GM23338 (cell line): ENCODE results near the gene C1QTNF2. TPM values are rescaled to one million over a fixed set of nuclear protein-coding genes. Genes with fewer than 3 reads are reported as not detected.

Experiments
- ATAC-seq: fragments of 200-7000 bp; cut with Tn5 transposase; 3 replicates; pipeline ENCODE4 v1.9.1; 2020
- DNase-seq: peaks from one replicate; pipeline ENCODE4 v3.0.0-alpha.2; 2015; ENCODE audit warnings: low spot score
- H2AFZ ChIP-seq: fragments of 200-600 bp; sonication (generic); 2 replicates; pipeline ENCODE4 v1.8.0; 2016; ENCODE audit warnings: antibody characterized with exemption, mild to moderate bottlenecking, moderate library complexity
- H3F3A ChIP-seq: fragments of 200-600 bp; sonication (generic); replicated peaks from 2 replicates; pipeline ENCODE4 v1.8.0; 2017; ENCODE audit warnings: antibody characterized with exemption, mixed run types, low read depth
- H3K27ac ChIP-seq: fragments of 200-600 bp; sonication (generic); 2 replicates; pipeline ENCODE4 v1.6.1; 2016; ENCODE audit warnings: low read depth
- H3K27me3 ChIP-seq: fragments of 200-600 bp; sonication (generic); 2 replicates; pipeline ENCODE4 v1.8.0; 2016; ENCODE audit warnings: mild to moderate bottlenecking, mixed run types, moderate library complexity; ENCODE audit not compliant: insufficient read depth
- H3K36me3 ChIP-seq: fragments of 200-600 bp; sonication (generic); 2 replicates; pipeline ENCODE4 v1.8.0; 2016; ENCODE audit warnings: mild to moderate bottlenecking; ENCODE audit not compliant: insufficient read depth
- H3K4me1 ChIP-seq: fragments of 200-600 bp; sonication (generic); 2 replicates; pipeline ENCODE4 v1.8.0; 2016; ENCODE audit warnings: mild to moderate bottlenecking, moderate library complexity; ENCODE audit not compliant: insufficient read depth
- H3K4me2 ChIP-seq: fragments of 200-600 bp; sonication (generic); 2 replicates; pipeline ENCODE4 v1.7.1; 2017; ENCODE audit warnings: mixed run types
- H3K4me3 ChIP-seq: fragments of 200-600 bp; sonication (generic); 2 replicates; pipeline ENCODE4 v1.6.1; 2016; ENCODE audit warnings: mixed run types
- H3K79me2 ChIP-seq: fragments of 200-600 bp; sonication (generic); replicated peaks from 2 replicates; pipeline ENCODE4 v1.8.0; 2017; ENCODE audit warnings: mild to moderate bottlenecking; ENCODE audit not compliant: insufficient read depth
- H3K9me2 ChIP-seq: fragments of 200-600 bp; sonication (generic); 2 replicates; pipeline ENCODE4 v1.8.0; 2017; ENCODE audit not compliant: insufficient read depth
- H4K20me1 ChIP-seq: fragments of 200-600 bp; sonication (generic); replicated peaks from 2 replicates; pipeline ENCODE4 v1.8.0; 2017; ENCODE audit warnings: mild to moderate bottlenecking; ENCODE audit not compliant: insufficient read depth
- H3K27ac Mint-ChIP-seq: 2 replicates; pipeline ENCODE4 v1.8.0; 2020; ENCODE audit warnings: inconsistent platforms, mild to moderate bottlenecking, moderate library complexity, mixed read lengths
- H3K27me3 Mint-ChIP-seq: 3 replicates; pipeline ENCODE4 v1.8.0; 2022; ENCODE audit warnings: low read depth, mild to moderate bottlenecking, moderate library complexity, mixed read lengths, inconsistent platforms; ENCODE audit not compliant: insufficient read depth, poor library complexity
- H3K36me3 Mint-ChIP-seq: 3 replicates; pipeline ENCODE4 v1.8.0; 2021; ENCODE audit warnings: low read depth, mild to moderate bottlenecking, inconsistent platforms, moderate library complexity, mixed read lengths
- H3K4me1 Mint-ChIP-seq: 3 replicates; pipeline ENCODE4 v1.8.0; 2020; ENCODE audit warnings: mild to moderate bottlenecking, inconsistent platforms, mixed read lengths
- H3K4me3 Mint-ChIP-seq: 3 replicates; pipeline ENCODE4 v1.8.0; 2021; ENCODE audit warnings: moderate library complexity, mild to moderate bottlenecking, inconsistent platforms, mixed read lengths
- H3K9me3 Mint-ChIP-seq: 3 replicates; pipeline ENCODE4 v1.8.0; 2020; ENCODE audit warnings: moderate library complexity, mild to moderate bottlenecking, inconsistent platforms, mixed read lengths
- CREB1 ChIP-seq: fragments of 250-450 bp; sonication (Bioruptor Pico); IDR thresholded peaks from 2 replicates; pipeline ENCODE4 v1.5.0; 2020; ENCODE audit warnings: low read depth, mild to moderate bottlenecking, moderate library complexity
- CTCF ChIP-seq, 2 experiments: fragments of 200-600 bp in 1 of 2; sonication (generic) in 1 of 2; conservative IDR thresholded peaks; 2 replicates each; pipeline versions ENCODE4 v1.5.1 to v1.6.1; 2016 to 2017; ENCODE audit warnings: antibody characterized with exemption in 2 of 2, low read depth in 2 of 2, mild to moderate bottlenecking in 2 of 2, moderate library complexity in 1 of 2
- EZH2 ChIP-seq: fragments of 200-600 bp; sonication (generic); IDR thresholded peaks from one replicate; pipeline ENCODE4 v1.8.0; 2017; ENCODE audit warnings: antibody characterized with exemption, mild to moderate bottlenecking, low read depth; ENCODE audit not compliant: unreplicated experiment
- EZH2phosphoT487 ChIP-seq: fragments of 200-600 bp; sonication (generic); IDR thresholded peaks from one replicate; pipeline ENCODE4 v1.8.1; 2018; ENCODE audit warnings: antibody characterized with exemption; ENCODE audit not compliant: unreplicated experiment
- JUNB ChIP-seq: IDR thresholded peaks from one replicate; pipeline ENCODE4 v1.6.1; 2016; ENCODE audit warnings: antibody characterized with exemption; ENCODE audit not compliant: unreplicated experiment
- NANOG ChIP-seq: IDR thresholded peaks from 2 replicates; pipeline ENCODE4 v1.6.1; 2016; ENCODE audit warnings: antibody characterized with exemption, borderline replicate concordance
- POLR2AphosphoS5 ChIP-seq: IDR thresholded peaks from 2 replicates; pipeline ENCODE4 v1.6.1; 2016; ENCODE audit warnings: antibody characterized with exemption, low read depth
- STAT1 ChIP-seq: IDR thresholded peaks from one replicate; pipeline ENCODE4 v1.6.1; 2016; ENCODE audit warnings: antibody characterized with exemption; ENCODE audit not compliant: unreplicated experiment
- ZNF114 ChIP-seq: fragments of 250-450 bp; sonication (Bioruptor Pico); IDR thresholded peaks from 2 replicates; pipeline ENCODE4 v1.5.0; 2020; ENCODE audit warnings: mild to moderate bottlenecking, moderate library complexity
- ZNF331 ChIP-seq: fragments of 250-450 bp; sonication (Bioruptor Pico); IDR thresholded peaks from 2 replicates; pipeline ENCODE4 v1.5.0; 2020; ENCODE audit warnings: low read depth, mild to moderate bottlenecking, moderate library complexity
- polyA plus RNA-seq: library from polyadenylated mRNA; unstranded; fragments of >200 nt; fragmentation: Nextera tagmentation; extraction: Ambion mirVana; gene quantifications from 2 replicates; pipeline ENCODE4 v1.2.1, GENCODE V29; 2016
- total RNA-seq: library from RNA; depleted of rRNA; stranded (reverse); fragments of >200 nt; shearing (Covaris generic); gene quantifications from 2 replicates; pipeline ENCODE4 v1.2.3, GENCODE V29; 2014
- TF ChIP-seq, protein P1 (sequence below): fragments of 250-450 bp; sonication (Bioruptor Pico); IDR thresholded peaks from 2 replicates; pipeline ENCODE4 v1.5.0; 2020; ENCODE audit warnings: mild to moderate bottlenecking, moderate library complexity
- TF ChIP-seq, protein P2 (sequence below): IDR thresholded peaks from 2 replicates; pipeline ENCODE4 v1.6.1; 2016; ENCODE audit warnings: antibody characterized with exemption
- TF ChIP-seq, protein P3 (sequence below): IDR thresholded peaks from one replicate; pipeline ENCODE4 v1.6.1; 2018; ENCODE audit warnings: antibody characterized with exemption; ENCODE audit not compliant: unreplicated experiment

C1QTNF2 gene
- total and polyA plus RNA-seq, 2 experiments from 2014 or later = 0.56 to 0.92 TPM

DNA sequence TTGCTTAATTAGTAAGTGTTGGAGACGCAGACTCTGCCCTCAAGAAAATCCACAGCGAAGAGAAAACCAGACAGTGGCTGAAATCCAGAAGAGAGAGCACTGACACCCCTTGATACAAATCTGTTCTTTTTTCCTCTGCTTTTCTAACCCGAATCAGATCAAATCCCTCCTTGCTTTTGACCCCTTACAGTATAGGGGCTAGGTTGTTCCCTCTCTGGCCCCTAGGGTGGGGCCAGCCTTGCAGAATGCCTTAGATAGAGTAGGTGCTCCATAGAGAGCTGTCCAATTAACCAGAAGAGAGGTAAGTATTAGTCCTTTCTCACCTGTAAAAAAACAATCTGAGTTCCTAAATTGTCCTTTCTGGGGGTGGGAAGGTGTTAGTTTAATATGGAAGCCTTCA lies 10.1 kb downstream of the C1QTNF2 start:
- DNase-seq = peak; percentile 52
- Mint-ChIP-seq H3K4me1 (peaks cover 20% of the 10 kb centered on the region), H3K4me3 (no peak overlapping the region), H3K27me3 (peaks cover 6% of the 10 kb centered on the region), H3K9me3 (no peaks in the 10 kb centered on the region), H3K27ac (no peak overlapping the region), H3K36me3 (no peaks in the 10 kb centered on the region; the same call in 2 of the 3 replicates)
- Histone ChIP-seq H3K4me1 (peaks cover 9% of the 10 kb centered on the region; the same call in 1 of the 2 replicates), H3K9me2 (no peaks in the 10 kb centered on the region), H3K4me2 (0 out of 2 replicates have a peak overlapping the region, but pooled peaks have one; percentile 13), H3K36me3 (no peaks in the 10 kb centered on the region), H3K27me3 (no peaks in the 10 kb centered on the region), H3K4me3 (no peak overlapping the region), H4K20me1 (no peaks in the 10 kb centered on the region), H3K27ac (no peak overlapping the region), H2AFZ (peak overlapping the region; percentile 88), H3K79me2 (no peaks in the 10 kb centered on the region), H3F3A (no peaks in the 10 kb centered on the region)
- TF ChIP-seq ZNF331 (no peak), EZH2phosphoT487 (no peak), ZNF114 (CRISPR knock-in tag) (no peak), NANOG (no peak), EZH2 (no peak), POLR2AphosphoS5 (no peak), CREB1 (CRISPR knock-in tag) (no peak), STAT1 (no peak), CTCF (conservative IDR thresholded peaks at IDR 0.05; ENCODE audit: low read depth in 2 of 2) (no peak), JUNB (no peak)
- TF ChIP-seq, protein P1, sequence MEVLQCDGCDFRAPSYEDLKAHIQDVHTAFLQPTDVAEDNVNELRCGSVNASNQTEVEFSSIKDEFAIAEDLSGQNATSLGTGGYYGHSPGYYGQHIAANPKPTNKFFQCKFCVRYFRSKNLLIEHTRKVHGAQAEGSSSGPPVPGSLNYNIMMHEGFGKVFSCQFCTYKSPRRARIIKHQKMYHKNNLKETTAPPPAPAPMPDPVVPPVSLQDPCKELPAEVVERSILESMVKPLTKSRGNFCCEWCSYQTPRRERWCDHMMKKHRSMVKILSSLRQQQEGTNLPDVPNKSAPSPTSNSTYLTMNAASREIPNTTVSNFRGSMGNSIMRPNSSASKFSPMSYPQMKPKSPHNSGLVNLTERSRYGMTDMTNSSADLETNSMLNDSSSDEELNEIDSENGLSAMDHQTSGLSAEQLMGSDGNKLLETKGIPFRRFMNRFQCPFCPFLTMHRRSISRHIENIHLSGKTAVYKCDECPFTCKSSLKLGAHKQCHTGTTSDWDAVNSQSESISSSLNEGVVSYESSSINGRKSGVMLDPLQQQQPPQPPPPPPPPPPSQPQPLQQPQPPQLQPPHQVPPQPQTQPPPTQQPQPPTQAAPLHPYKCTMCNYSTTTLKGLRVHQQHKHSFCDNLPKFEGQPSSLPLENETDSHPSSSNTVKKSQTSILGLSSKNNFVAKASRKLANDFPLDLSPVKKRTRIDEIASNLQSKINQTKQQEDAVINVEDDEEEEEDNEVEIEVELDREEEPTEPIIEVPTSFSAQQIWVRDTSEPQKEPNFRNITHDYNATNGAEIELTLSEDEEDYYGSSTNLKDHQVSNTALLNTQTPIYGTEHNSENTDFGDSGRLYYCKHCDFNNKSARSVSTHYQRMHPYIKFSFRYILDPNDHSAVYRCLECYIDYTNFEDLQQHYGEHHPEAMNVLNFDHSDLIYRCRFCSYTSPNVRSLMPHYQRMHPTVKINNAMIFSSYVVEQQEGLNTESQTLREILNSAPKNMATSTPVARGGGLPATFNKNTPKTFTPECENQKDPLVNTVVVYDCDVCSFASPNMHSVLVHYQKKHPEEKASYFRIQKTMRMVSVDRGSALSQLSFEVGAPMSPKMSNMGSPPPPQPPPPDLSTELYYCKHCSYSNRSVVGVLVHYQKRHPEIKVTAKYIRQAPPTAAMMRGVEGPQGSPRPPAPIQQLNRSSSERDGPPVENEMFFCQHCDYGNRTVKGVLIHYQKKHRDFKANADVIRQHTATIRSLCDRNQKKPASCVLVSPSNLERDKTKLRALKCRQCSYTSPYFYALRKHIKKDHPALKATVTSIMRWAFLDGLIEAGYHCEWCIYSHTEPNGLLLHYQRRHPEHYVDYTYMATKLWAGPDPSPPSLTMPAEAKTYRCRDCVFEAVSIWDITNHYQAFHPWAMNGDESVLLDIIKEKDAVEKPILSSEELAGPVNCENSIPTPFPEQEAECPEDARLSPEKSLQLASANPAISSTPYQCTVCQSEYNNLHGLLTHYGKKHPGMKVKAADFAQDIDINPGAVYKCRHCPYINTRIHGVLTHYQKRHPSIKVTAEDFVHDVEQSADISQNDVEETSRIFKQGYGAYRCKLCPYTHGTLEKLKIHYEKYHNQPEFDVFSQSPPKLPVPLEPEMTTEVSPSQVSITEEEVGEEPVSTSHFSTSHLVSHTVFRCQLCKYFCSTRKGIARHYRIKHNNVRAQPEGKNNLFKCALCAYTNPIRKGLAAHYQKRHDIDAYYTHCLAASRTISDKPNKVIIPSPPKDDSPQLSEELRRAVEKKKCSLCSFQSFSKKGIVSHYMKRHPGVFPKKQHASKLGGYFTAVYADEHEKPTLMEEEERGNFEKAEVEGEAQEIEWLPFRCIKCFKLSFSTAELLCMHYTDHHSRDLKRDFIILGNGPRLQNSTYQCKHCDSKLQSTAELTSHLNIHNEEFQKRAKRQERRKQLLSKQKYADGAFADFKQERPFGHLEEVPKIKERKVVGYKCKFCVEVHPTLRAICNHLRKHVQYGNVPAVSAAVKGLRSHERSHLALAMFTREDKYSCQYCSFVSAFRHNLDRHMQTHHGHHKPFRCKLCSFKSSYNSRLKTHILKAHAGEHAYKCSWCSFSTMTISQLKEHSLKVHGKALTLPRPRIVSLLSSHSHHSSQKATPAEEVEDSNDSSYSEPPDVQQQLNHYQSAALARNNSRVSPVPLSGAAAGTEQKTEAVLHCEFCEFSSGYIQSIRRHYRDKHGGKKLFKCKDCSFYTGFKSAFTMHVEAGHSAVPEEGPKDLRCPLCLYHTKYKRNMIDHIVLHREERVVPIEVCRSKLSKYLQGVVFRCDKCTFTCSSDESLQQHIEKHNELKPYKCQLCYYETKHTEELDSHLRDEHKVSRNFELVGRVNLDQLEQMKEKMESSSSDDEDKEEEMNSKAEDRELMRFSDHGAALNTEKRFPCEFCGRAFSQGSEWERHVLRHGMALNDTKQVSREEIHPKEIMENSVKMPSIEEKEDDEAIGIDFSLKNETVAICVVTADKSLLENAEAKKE (CRISPR knock-in tag) = no peak
- TF ChIP-seq, protein P2, sequence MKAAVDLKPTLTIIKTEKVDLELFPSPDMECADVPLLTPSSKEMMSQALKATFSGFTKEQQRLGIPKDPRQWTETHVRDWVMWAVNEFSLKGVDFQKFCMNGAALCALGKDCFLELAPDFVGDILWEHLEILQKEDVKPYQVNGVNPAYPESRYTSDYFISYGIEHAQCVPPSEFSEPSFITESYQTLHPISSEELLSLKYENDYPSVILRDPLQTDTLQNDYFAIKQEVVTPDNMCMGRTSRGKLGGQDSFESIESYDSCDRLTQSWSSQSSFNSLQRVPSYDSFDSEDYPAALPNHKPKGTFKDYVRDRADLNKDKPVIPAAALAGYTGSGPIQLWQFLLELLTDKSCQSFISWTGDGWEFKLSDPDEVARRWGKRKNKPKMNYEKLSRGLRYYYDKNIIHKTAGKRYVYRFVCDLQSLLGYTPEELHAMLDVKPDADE = no peak
- TF ChIP-seq, protein P3, sequence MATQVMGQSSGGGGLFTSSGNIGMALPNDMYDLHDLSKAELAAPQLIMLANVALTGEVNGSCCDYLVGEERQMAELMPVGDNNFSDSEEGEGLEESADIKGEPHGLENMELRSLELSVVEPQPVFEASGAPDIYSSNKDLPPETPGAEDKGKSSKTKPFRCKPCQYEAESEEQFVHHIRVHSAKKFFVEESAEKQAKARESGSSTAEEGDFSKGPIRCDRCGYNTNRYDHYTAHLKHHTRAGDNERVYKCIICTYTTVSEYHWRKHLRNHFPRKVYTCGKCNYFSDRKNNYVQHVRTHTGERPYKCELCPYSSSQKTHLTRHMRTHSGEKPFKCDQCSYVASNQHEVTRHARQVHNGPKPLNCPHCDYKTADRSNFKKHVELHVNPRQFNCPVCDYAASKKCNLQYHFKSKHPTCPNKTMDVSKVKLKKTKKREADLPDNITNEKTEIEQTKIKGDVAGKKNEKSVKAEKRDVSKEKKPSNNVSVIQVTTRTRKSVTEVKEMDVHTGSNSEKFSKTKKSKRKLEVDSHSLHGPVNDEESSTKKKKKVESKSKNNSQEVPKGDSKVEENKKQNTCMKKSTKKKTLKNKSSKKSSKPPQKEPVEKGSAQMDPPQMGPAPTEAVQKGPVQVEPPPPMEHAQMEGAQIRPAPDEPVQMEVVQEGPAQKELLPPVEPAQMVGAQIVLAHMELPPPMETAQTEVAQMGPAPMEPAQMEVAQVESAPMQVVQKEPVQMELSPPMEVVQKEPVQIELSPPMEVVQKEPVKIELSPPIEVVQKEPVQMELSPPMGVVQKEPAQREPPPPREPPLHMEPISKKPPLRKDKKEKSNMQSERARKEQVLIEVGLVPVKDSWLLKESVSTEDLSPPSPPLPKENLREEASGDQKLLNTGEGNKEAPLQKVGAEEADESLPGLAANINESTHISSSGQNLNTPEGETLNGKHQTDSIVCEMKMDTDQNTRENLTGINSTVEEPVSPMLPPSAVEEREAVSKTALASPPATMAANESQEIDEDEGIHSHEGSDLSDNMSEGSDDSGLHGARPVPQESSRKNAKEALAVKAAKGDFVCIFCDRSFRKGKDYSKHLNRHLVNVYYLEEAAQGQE = no peak
- ATAC-seq = peak; percentile 88
